CD4-positive, alpha-beta memory T cell (primary cell): ENCODE measurements around the gene SNTG2. TPM values are rescaled to one million over a fixed set of nuclear protein-coding genes. Genes with fewer than 3 reads are reported as not detected.

Experiments
- CTCF ChIA-PET: fragments of 350-600 bp; sonication (Branson Sonifier 250); formaldehyde crosslinking; loops from one replicate; lab custom pipeline; 2021; ENCODE audit warnings: inconsistent platforms; ENCODE audit not compliant: partially characterized antibody; lab: Charles Lee
- POLR2A ChIA-PET: fragments of 350-600 bp; sonication (Branson Sonifier 250); formaldehyde crosslinking; loops from one replicate; lab custom pipeline; 2021; ENCODE audit not compliant: partially characterized antibody; lab: Charles Lee
- DNase-seq, 5 donors: peaks; one replicate each; pipeline versions ENCODE4 v3.0.0 to v3.0.0-alpha.2; 2020 to 2022; ENCODE audit warnings: mixed read lengths in 1 of 5
- H3K27ac ChIP-seq: one replicate; pipeline ENCODE4 v1.7.0; 2013; ENCODE audit warnings: low read depth, low read length
- H3K27me3 ChIP-seq: 2 replicates; pipeline ENCODE4 v1.7.0; 2013; ENCODE audit warnings: mild to moderate bottlenecking, low read length, moderate library complexity; ENCODE audit not compliant: insufficient read depth
- H3K36me3 ChIP-seq: 2 replicates; pipeline ENCODE4 v1.7.0; 2013; ENCODE audit warnings: mild to moderate bottlenecking, low read length, moderate library complexity; ENCODE audit not compliant: insufficient read depth
- H3K4me1 ChIP-seq: 2 replicates; pipeline ENCODE4 v1.7.0; 2013; ENCODE audit warnings: mild to moderate bottlenecking, low read length, moderate library complexity; ENCODE audit not compliant: insufficient read depth
- H3K4me3 ChIP-seq, 2 donors: one replicate each; pipeline ENCODE4 v1.7.0; 2013; ENCODE audit warnings: low read length in 2 of 2, mild to moderate bottlenecking in 1 of 2
- H3K9me3 ChIP-seq, 2 donors: one replicate each; pipeline ENCODE4 v1.7.0; 2013; ENCODE audit warnings: low read length in 2 of 2, control low read depth in 1 of 2; ENCODE audit not compliant: control insufficient read depth in 1 of 2
- H3K27ac Mint-ChIP-seq, 7 donors: one replicate each; pipeline ENCODE4 v1.8.0; 2020 to 2021; ENCODE audit warnings: mixed read lengths in 7 of 7, mild to moderate bottlenecking in 6 of 7, inconsistent platforms in 3 of 7, moderate library complexity in 3 of 7
- H3K27me3 Mint-ChIP-seq, 2 donors: one replicate each; pipeline ENCODE4 v1.8.0; 2020 to 2021; ENCODE audit warnings: mixed read lengths in 2 of 2
- H3K36me3 Mint-ChIP-seq, 2 donors: one replicate each; pipeline ENCODE4 v1.8.0; 2020 to 2021; ENCODE audit warnings: mixed read lengths in 2 of 2, inconsistent platforms in 1 of 2, mild to moderate bottlenecking in 1 of 2
- H3K4me1 Mint-ChIP-seq, 4 donors: one replicate each; pipeline ENCODE4 v1.8.0; 2020 to 2021; ENCODE audit warnings: mixed read lengths in 4 of 4, mild to moderate bottlenecking in 1 of 4
- H3K4me3 Mint-ChIP-seq, 8 donors: one replicate each; pipeline ENCODE4 v1.8.0; 2020 to 2021; ENCODE audit warnings: mixed read lengths in 8 of 8, mild to moderate bottlenecking in 7 of 8, moderate library complexity in 6 of 8, inconsistent platforms in 3 of 8
- H3K9me3 Mint-ChIP-seq, 8 donors: one replicate each; pipeline ENCODE4 v1.8.0; 2020 to 2021; ENCODE audit warnings: mixed read lengths in 8 of 8, mild to moderate bottlenecking in 5 of 8, inconsistent platforms in 3 of 8, moderate library complexity in 1 of 8
- intact Hi-C: fragments of 100-400 bp; cut with micrococcal nuclease; formaldehyde crosslinking; loops from one replicate; pipeline ENCODE4 v1.15.1; 2023
- polyA plus RNA-seq, 2 donors: library from polyadenylated mRNA; unstranded; fragments of 300-500 nt; fragmentation: Illumina TruSeq; gene quantifications; one replicate each; pipeline ENCODE4 v1.2.3, GENCODE V29; 2021
- total RNA-seq, 2 experiments: library from RNA; stranded (reverse); gene quantifications; one replicate each; pipeline ENCODE4 v1.2.3, GENCODE V29; 2021

SNTG2 gene
- total and polyA plus RNA-seq, 4 experiments from 2014 or later: 0.55 to 1.3 (median 0.96) TPM; not detected in 1

DNA sequence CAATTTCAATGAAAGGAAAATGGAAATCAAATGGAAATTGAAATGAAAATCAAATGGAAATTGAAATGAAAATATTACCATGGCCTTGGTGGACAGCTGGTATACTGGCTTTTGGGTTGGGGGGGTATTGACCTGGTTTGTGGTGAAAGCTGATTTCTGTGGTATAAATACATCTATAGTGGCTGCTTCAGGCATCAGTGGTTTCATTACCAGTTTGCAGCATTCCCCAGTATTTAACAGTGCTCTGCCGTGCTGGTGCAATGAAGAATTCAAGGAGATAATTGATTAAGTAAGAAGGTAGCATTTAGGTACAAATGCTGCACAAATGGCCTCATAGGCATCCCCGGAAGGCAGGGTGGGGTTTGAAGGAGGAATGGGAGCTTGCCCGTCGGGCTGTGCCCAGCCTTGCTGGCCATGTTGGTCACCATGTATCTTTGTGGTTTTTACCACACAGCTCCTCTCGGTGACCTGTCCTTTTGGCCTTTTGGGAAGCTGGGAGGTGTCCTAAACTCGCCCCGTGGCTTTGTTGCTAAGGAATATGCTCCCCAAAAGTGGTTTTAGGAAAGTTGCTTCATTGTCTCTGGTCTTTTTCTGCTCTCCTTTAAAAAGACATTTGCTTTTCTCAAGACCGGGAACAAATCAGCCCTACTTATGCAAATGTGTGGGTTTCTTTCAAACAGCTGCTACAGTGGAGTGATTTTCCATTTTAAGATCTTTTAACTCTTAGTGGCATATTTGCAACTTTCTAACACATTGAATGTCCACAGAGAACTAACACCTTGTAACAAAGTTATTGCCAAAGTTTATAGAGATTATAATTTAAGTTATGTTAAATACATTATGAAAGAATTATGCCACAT, 28.6 kb downstream of the SNTG2 start:
- peaks cover 9 to 16% (median 11%) of the 10 kb centered on the region in 4 donors for H3K4me1 Mint-ChIP-seq
- no peak overlapping the region for H3K4me3 Mint-ChIP-seq
- H3K4me1 ChIP-seq: peaks cover 8% of the 10 kb centered on the region
- peaks cover 0 to 3% of the 10 kb centered on the region in 2 donors for H3K36me3 Mint-ChIP-seq
- ChIA-PET POLR2A (no interaction called here), CTCF (no interaction called here)
- no peak overlapping the region for H3K27ac ChIP-seq
- no peak overlapping the region for H3K27ac Mint-ChIP-seq
- H3K27me3 ChIP-seq: no peaks in the 10 kb centered on the region
- H3K4me3 ChIP-seq: no peak overlapping the region
- H3K9me3 Mint-ChIP-seq: peaks cover 0 to 4% (median 0%) of the 10 kb centered on the region in 8 donors
- no peaks in the 10 kb centered on the region for H3K36me3 ChIP-seq
- H3K9me3 ChIP-seq: no peaks in the 10 kb centered on the region
- intact Hi-C loops: no loop called here
- no peak for DNase-seq
- peaks cover 11 to 19% of the 10 kb centered on the region in 2 donors for H3K27me3 Mint-ChIP-seq

DNA sequence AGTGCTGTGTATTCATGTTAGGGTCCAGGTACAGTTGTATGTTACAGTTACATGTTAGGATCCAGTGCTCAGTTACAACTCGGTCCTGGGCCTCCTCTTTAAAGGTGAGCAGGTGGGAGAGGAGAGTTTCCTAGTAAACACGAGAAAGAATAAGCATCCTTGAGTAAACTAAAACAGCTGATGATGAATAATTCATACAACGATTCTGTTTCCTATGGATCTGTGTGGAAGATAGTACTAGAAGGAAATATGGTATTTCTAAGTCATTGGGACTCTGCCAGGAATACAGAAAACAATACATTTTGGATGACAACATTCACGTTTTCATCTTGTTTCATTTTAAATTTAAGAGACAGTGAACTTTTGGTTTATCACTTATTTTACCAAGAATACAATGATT, 29.5 kb downstream of the SNTG2 start:
- H3K27me3 Mint-ChIP-seq: peaks cover 11 to 26% of the 10 kb centered on the region in 2 donors
- H3K9me3 Mint-ChIP-seq: peaks cover 0 to 4% (median 0%) of the 10 kb centered on the region in 8 donors
- Histone ChIP-seq H3K36me3 (no peaks in the 10 kb centered on the region), H3K27ac (no peak overlapping the region), H3K4me3 (no peak overlapping the region), H3K27me3 (peaks cover 3% of the 10 kb centered on the region), H3K9me3 (no peaks in the 10 kb centered on the region), H3K4me1 (no peaks in the 10 kb centered on the region)
- H3K27ac Mint-ChIP-seq: no peak overlapping the region
- H3K36me3 Mint-ChIP-seq: peaks cover 0 to 3% of the 10 kb centered on the region in 2 donors
- ChIA-PET CTCF (no interaction called here), POLR2A (no interaction called here)
- DNase-seq: no peak
- intact Hi-C loops: no loop called here
- H3K4me1 Mint-ChIP-seq: peaks cover 1 to 8% (median 4%) of the 10 kb centered on the region in 4 donors
- no peak overlapping the region for H3K4me3 Mint-ChIP-seq

DNA sequence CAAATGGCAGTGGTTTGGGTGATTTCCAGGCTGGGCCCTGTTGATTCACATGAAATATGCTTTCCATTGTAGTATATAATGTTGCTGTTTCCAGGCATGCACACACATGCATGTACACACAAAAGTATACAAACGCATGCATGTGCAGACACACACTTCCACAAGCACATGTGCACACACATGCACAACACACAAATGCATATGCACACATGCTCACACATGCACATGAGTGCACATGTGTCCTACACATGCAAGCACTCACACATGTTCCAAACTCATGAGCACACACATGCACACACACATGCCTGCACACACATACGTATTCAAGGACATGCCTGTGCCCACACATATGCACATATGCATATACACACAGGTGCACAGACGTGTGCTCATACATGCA, 30.6 kb downstream of the SNTG2 start:
- no peak overlapping the region for H3K27ac Mint-ChIP-seq
- peaks cover 0 to 4% (median 0%) of the 10 kb centered on the region in 8 donors for H3K9me3 Mint-ChIP-seq
- no peak overlapping the region for H3K4me3 ChIP-seq
- H3K4me1 ChIP-seq: no peaks in the 10 kb centered on the region
- POLR2A ChIA-PET: no interaction called here
- intact Hi-C loops: no loop called here
- no peaks in the 10 kb centered on the region for H3K9me3 ChIP-seq
- no peaks in the 10 kb centered on the region for H3K36me3 ChIP-seq
- peaks cover 0 to 3% of the 10 kb centered on the region in 2 donors for H3K36me3 Mint-ChIP-seq
- CTCF ChIA-PET: no interaction called here
- peaks cover 11 to 25% of the 10 kb centered on the region in 2 donors for H3K27me3 Mint-ChIP-seq
- H3K4me1 Mint-ChIP-seq: peaks cover 0 to 7% (median 2%) of the 10 kb centered on the region in 4 donors
- H3K27ac ChIP-seq: no peak overlapping the region
- no peak overlapping the region for H3K4me3 Mint-ChIP-seq
- peaks cover 3% of the 10 kb centered on the region for H3K27me3 ChIP-seq
- no peak for DNase-seq

DNA sequence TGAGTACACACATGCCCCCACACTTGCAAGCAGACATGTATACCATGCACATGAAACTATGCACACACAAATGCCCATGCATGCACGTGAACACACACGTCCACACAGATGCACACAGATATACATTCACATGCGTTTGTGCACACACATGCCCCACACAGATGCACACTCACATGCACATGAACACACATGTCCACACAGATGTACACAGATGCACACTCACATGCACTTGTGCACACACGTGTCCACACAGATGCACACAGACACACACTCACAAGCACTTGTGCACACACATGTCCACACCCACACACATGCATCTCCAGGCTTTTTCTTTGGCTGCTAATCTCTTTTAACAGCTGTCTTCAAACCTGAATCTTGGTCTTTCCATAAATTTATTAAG, 31.1 kb downstream of the SNTG2 start:
- intact Hi-C loops: no loop called here
- peaks cover 0 to 3% of the 10 kb centered on the region in 2 donors for H3K36me3 Mint-ChIP-seq
- no peaks in the 10 kb centered on the region for H3K4me1 ChIP-seq

DNA sequence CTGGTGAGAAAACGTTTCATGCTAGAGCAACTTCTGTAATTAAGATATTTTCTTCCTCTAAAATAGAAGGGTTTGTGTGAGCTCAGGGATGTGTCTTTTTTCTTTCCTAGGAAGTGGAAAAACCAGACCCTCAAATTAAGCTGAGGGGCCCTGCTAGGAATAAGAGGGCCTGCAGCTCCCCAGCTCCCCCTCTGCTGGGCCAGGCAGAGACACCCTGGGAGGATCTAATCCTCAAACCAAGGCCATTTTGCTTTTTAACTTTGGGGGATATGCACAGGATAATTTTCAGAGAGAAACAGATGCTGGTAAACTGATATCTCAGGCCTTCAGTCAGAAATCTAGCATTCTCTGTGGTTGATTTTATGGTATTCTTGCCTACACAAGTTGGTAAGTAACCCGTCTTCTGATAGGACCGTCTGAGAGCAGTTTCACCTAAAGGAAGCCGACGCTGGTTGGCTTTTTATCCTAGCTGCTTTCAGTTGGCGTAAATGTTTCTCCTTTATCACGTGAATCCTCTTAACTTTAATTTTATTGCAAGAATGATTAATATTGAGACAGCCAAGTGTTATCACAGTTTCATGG, 34.8 kb downstream of the SNTG2 start:
- peaks cover 3% of the 10 kb centered on the region for H3K27me3 ChIP-seq
- no peak overlapping the region for H3K27ac ChIP-seq
- no peaks in the 10 kb centered on the region for H3K9me3 ChIP-seq
- CTCF ChIA-PET: no interaction called here
- Mint-ChIP-seq H3K4me1 (peaks cover 0 to 6% (median 1%) of the 10 kb centered on the region in 4 donors), H3K27me3 (peaks cover 5 to 21% of the 10 kb centered on the region in 2 donors), H3K4me3 (peak overlapping the region in 2 of 8 donors; percentile 10 to 61), H3K27ac (no peak overlapping the region), H3K36me3 (peaks cover 0 to 3% of the 10 kb centered on the region in 2 donors), H3K9me3 (peaks cover 0 to 1% (median 0%) of the 10 kb centered on the region in 8 donors)
- intact Hi-C loops: no loop called here
- no peaks in the 10 kb centered on the region for H3K36me3 ChIP-seq
- no peak for DNase-seq
- H3K4me1 ChIP-seq: no peaks in the 10 kb centered on the region
- no peak overlapping the region for H3K4me3 ChIP-seq
- POLR2A ChIA-PET: interaction anchor here (0.7 to 1.1 kb wide), 2 partner anchors 11 to 35 kb away, joined by 3 read pairs; partner anchors contain the start of gene SNTG2

More for the DNA sequence above, 31.1 kb downstream of the SNTG2 start:
- Histone ChIP-seq H3K27ac (no peak overlapping the region), H3K4me3 (no peak overlapping the region), H3K27me3 (peaks cover 3% of the 10 kb centered on the region), H3K9me3 (no peaks in the 10 kb centered on the region), H3K36me3 (no peaks in the 10 kb centered on the region)
- DNase-seq: no peak
- ChIA-PET CTCF (no interaction called here), POLR2A (no interaction called here)
- Mint-ChIP-seq H3K27me3 (peaks cover 11 to 23% of the 10 kb centered on the region in 2 donors), H3K4me3 (no peak overlapping the region), H3K9me3 (peaks cover 0 to 4% (median 0%) of the 10 kb centered on the region in 8 donors), H3K27ac (no peak overlapping the region), H3K4me1 (peaks cover 0 to 7% (median 2%) of the 10 kb centered on the region in 4 donors)

DNA sequence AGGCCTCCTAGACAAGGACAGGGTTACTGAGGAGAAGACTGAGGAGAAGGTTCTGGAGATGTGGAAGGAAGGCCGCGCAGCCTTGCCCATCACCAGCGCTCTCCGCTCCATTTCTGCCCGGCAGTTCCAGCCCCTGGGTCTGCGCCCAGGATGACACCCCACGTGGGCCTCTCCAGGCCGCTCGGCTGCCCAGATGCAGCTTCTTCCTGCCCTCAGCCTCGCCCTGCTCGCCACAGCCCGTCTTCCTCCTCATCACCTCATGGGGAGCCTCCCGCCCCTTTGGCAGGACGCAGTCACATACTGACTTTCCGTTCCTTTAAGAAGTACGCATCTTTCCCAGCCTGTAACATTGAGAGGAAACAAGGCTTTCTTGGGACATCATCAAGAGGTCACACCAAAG, 37.1 kb downstream of the SNTG2 start:
- Mint-ChIP-seq H3K4me1 (peaks cover 0 to 3% (median 1%) of the 10 kb centered on the region in 4 donors), H3K36me3 (peaks cover 0 to 3% of the 10 kb centered on the region in 2 donors), H3K4me3 (no peak overlapping the region), H3K27ac (no peak overlapping the region), H3K9me3 (peaks cover 0 to 1% (median 0%) of the 10 kb centered on the region in 8 donors), H3K27me3 (peaks cover 4 to 15% of the 10 kb centered on the region in 2 donors)
- ChIA-PET CTCF (no interaction called here), POLR2A (no interaction called here)
- no peak for DNase-seq
- no peak overlapping the region for H3K27ac ChIP-seq
- peaks cover 3% of the 10 kb centered on the region for H3K27me3 ChIP-seq
- no peaks in the 10 kb centered on the region for H3K4me1 ChIP-seq
- H3K36me3 ChIP-seq: no peaks in the 10 kb centered on the region
- H3K4me3 ChIP-seq: no peak overlapping the region
- intact Hi-C loops: no loop called here
- no peaks in the 10 kb centered on the region for H3K9me3 ChIP-seq

DNA sequence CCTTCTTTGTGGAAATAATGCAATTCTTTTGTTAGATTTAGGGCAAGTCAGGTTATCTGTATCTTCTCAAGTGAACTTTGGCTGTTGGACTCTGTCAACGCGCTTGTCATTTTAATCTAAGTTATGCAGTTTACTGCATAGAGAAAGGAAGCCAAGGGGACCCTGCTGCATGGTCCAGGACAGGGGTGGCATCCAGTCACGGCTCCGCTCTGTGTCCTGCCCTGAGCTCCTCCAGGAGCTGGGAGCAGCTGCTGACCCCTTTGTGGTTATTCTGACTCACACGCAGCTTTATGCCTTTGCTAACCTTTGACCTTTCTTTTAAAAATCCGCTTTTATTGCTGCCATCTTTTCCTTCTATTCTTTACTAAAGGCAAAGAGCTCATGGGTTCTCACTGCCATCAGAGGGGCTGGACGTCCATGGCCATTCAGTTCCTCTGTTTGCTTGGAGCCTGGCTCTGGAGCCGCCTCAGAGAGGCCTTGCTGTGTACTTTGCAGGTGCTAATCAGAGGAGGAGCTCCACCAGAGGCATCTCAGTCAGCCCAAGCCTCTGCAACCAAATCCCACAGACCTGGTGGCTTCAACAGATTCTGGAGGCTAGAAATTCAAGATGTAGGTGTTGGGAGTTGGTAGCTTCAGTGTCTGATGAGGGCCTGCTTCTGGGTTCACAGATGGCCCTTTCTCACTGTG, 39.3 kb downstream of the SNTG2 start:
- CTCF ChIA-PET: no interaction called here
- POLR2A ChIA-PET: no interaction called here

More for the DNA sequence above, 39.3 kb downstream of the SNTG2 start:
- Histone ChIP-seq H3K36me3 (no peaks in the 10 kb centered on the region), H3K4me1 (no peaks in the 10 kb centered on the region), H3K9me3 (no peaks in the 10 kb centered on the region), H3K4me3 (no peak overlapping the region), H3K27ac (no peak overlapping the region), H3K27me3 (peaks cover 2% of the 10 kb centered on the region)
- Mint-ChIP-seq H3K27ac (no peak overlapping the region), H3K9me3 (peaks cover 0 to 1% (median 0%) of the 10 kb centered on the region in 8 donors), H3K27me3 (peaks cover 0 to 1% of the 10 kb centered on the region in 2 donors), H3K4me1 (no peaks in the 10 kb centered on the region), H3K4me3 (no peak overlapping the region), H3K36me3 (no peaks in the 10 kb centered on the region)
- intact Hi-C loops: no loop called here
- DNase-seq: no peak
